Thyroid gland (tissue), 4 donors: ENCODE data around the gene SEMA5A. TPM values are rescaled to one million over a fixed set of nuclear protein-coding genes. Genes with fewer than 3 reads are reported as not detected.

ENCODE experiments used
- DNase-seq, 2 donors: peaks; one replicate each; pipeline ENCODE4 v3.0.0-alpha.2; 2019
- H3K27ac ChIP-seq, 3 donors: fragments of 200-600 bp; sonication (generic); 1 replicate in 2 of 3; 2 replicates in 1 of 3; pipeline ENCODE4 v1.5.1; 2016 to 2019; ENCODE audit warnings: mild to moderate bottlenecking in 1 of 3, moderate library complexity in 1 of 3
- H3K27me3 ChIP-seq: fragments of 200-600 bp; sonication (generic); one replicate; pipeline ENCODE4 v1.5.1; 2019
- H3K36me3 ChIP-seq, 2 donors: fragments of 200-600 bp; sonication (generic); one replicate each; pipeline ENCODE4 v1.5.1; 2016 to 2019
- H3K4me1 ChIP-seq, 2 donors: fragments of 200-600 bp; sonication (generic); one replicate each; pipeline ENCODE4 v1.5.1; 2017 to 2019
- H3K4me3 ChIP-seq, 3 donors: fragments of 200-600 bp; sonication (generic); replicated peaks in 1 of 3; 1 replicate in 2 of 3; 2 replicates in 1 of 3; pipeline ENCODE4 v1.5.1; 2016; ENCODE audit warnings: mild to moderate bottlenecking in 1 of 3
- H3K9me3 ChIP-seq: fragments of 200-600 bp; sonication (generic); one replicate; pipeline ENCODE4 v1.5.1; 2017
- POLR2A ChIP-seq, 2 donors: fragments of 450-650 bp; IDR thresholded peaks; one replicate each; pipeline ENCODE4 v1.6.1; 2017; ENCODE audit warnings: antibody characterized with exemption in 2 of 2, mild to moderate bottlenecking in 2 of 2, moderate library complexity in 1 of 2
- WGBS, 2 donors: methylation state at CpG; one replicate each; pipeline ENCODE4 v1.1.5; 2017; 5-methylcytosine and 5-hydroxymethylcytosine counted together
- intact Hi-C: fragments of 100-400 bp; cut with DNase I; formaldehyde crosslinking; loops from one replicate; pipeline ENCODE4 v1.15.1; 2023
- total RNA-seq, 4 donors: library from RNA; depleted of rRNA; stranded (reverse); fragments of >200 nt; gene quantifications; one replicate each; pipeline ENCODE4 v1.2.3, GENCODE V29; 2016
- TF ChIP-seq, protein P1 (sequence below), 6 experiments: fragments of 200-600 bp in 3 of 6; fragments of 450-650 bp in 3 of 6; sonication (generic) in 3 of 6; IDR thresholded peaks; one replicate each; pipeline ENCODE4 v1.5.1; 2016 to 2019; ENCODE audit warnings: antibody characterized with exemption in 6 of 6, mild to moderate bottlenecking in 2 of 6, inconsistent platforms in 1 of 6, moderate library complexity in 1 of 6

Gene SEMA5A
- total RNA-seq, 4 donors from 2014 or later = 1.8 to 8.4 (median 3.8) TPM

DNA sequence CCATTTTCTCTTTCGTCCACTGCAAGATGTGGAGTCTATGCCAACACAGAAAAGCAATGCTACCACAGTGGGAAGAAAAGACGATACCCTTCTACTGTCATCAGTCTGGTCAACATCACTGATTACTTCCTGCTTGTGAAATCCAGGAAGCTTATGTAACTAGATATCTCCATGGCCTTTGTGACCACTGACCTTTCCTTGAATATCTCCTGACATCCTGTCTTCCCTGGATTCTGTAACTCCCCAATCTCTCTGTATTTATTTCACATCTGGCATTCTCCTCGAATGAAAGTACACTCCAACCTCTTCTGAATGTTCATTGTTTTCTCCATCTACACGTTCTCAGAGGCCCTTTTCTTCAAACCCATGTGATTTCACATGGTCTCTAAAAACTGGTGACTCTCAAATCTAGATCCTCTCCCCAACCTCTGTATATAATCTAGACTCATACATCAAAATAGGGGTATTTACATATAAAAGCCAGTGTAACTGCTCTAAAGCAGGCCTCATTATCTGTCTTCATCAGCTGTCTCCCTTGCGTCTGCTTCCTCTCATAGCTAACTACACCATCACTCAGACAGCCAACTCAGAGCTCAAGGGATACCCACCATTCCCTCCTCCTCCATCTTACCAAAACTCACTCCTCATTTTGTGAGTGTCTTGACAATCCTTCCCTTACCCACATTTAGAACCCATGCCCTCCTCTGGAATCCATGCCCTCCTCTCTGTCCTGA lies 156.8 kb downstream of the SEMA5A start:
- no peak overlapping the region for H3K4me3 ChIP-seq
- no peak overlapping the region for H3K27ac ChIP-seq
- H3K4me1 ChIP-seq = no peaks in the 10 kb centered on the region
- H3K27me3 ChIP-seq = no peaks in the 10 kb centered on the region
- no peak for DNase-seq
- TF ChIP-seq, protein P1, sequence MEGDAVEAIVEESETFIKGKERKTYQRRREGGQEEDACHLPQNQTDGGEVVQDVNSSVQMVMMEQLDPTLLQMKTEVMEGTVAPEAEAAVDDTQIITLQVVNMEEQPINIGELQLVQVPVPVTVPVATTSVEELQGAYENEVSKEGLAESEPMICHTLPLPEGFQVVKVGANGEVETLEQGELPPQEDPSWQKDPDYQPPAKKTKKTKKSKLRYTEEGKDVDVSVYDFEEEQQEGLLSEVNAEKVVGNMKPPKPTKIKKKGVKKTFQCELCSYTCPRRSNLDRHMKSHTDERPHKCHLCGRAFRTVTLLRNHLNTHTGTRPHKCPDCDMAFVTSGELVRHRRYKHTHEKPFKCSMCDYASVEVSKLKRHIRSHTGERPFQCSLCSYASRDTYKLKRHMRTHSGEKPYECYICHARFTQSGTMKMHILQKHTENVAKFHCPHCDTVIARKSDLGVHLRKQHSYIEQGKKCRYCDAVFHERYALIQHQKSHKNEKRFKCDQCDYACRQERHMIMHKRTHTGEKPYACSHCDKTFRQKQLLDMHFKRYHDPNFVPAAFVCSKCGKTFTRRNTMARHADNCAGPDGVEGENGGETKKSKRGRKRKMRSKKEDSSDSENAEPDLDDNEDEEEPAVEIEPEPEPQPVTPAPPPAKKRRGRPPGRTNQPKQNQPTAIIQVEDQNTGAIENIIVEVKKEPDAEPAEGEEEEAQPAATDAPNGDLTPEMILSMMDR (IDR thresholded peaks at IDR 0.05) = no peak
- no peak for TF ChIP-seq POLR2A (IDR thresholded peaks at IDR 0.05)
- WGBS, 2 donors = 71 to 75% methylated on average over 5 of the region's 5 CpGs
- H3K36me3 ChIP-seq = no peaks in the 10 kb centered on the region
- intact Hi-C loops = no loop called here
- H3K9me3 ChIP-seq = no peaks in the 10 kb centered on the region

DNA sequence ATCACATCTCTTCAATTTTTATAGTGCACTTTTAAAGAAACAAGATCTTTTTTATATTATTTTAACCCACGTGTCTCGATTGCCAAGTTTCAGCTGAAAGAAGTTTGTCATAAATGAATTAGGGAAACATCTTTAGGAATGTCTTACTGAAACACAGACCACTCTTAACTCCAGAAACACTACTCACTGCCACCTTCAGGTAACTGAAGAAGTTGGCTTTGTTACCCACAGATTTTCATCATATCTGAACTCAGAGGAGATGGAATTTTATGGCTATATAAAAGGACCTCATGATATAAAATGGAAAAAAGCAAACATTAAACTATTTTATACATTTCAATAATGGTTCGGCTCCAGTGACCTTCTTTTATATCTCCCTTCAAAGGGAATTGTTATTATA lies 158.0 kb downstream of the SEMA5A start:
- H3K9me3 ChIP-seq = no peaks in the 10 kb centered on the region
- no peak overlapping the region for H3K4me3 ChIP-seq
- no peaks in the 10 kb centered on the region for H3K27me3 ChIP-seq
- H3K4me1 ChIP-seq = no peaks in the 10 kb centered on the region
- intact Hi-C loops = no loop called here
- H3K36me3 ChIP-seq = no peaks in the 10 kb centered on the region
- H3K27ac ChIP-seq = no peak overlapping the region
- TF ChIP-seq POLR2A (IDR thresholded peaks at IDR 0.05) = no peak
- TF ChIP-seq, protein P1 (IDR thresholded peaks at IDR 0.05) = no peak
- WGBS, 2 donors = 69 to 70% methylated on average over 3 of the region's 3 CpGs
- DNase-seq = no peak

DNA sequence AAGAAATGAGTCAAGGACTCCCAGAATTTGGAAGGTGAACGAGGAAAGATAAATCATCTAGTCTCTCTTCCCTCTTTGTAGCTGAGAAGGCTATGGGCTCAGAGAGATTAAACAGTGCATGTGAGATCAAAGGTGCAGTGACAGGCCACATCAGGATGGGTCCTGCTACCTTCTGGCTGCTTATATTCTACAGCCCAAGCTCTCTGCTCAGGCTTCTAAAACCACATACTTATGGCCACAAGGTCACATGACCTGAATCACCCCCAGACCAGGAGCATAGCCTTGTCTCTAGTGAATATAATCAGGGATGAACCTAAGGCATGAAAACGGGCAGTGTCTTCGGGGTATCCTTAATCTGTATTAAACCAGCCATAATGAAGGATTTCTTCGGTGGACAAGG lies 158.9 kb downstream of the SEMA5A start:
- intact Hi-C loops = no loop called here
- no peak overlapping the region for H3K27ac ChIP-seq
- no peaks in the 10 kb centered on the region for H3K36me3 ChIP-seq
- no peak overlapping the region for H3K4me3 ChIP-seq
- no peaks in the 10 kb centered on the region for H3K27me3 ChIP-seq
- H3K9me3 ChIP-seq = no peaks in the 10 kb centered on the region
- no peak for TF ChIP-seq POLR2A (IDR thresholded peaks at IDR 0.05)
- TF ChIP-seq, protein P1 (IDR thresholded peaks at IDR 0.05) = no peak
- 93 to 96% methylated on average over 4 of the region's 4 CpGs for WGBS, 2 donors
- no peak for DNase-seq
- no peaks in the 10 kb centered on the region for H3K4me1 ChIP-seq

DNA sequence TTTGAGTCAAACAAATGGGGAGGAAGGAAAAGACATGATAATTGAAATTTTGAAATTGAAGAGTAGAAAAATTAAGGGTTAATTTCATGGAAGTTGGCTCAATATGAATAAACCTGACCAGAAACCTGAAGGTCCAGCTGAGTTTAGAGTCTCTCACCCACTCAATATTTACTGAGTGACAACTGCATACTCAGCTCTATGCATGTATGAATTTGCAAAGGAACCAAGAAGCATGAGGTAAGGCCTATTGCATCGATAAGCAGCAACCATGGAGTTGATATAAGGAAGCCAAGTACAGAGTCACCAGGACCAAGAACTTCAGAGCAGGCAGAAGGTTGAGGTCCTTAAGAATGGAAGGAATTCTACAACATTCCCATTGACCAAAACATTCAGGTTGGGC lies 163.4 kb downstream of the SEMA5A start:
- intact Hi-C loops = no loop called here
- H3K9me3 ChIP-seq = no peaks in the 10 kb centered on the region
- H3K4me3 ChIP-seq = no peak overlapping the region
- DNase-seq = no peak
- no peaks in the 10 kb centered on the region for H3K27me3 ChIP-seq
- no peak for TF ChIP-seq POLR2A (IDR thresholded peaks at IDR 0.05)
- TF ChIP-seq, protein P1 (IDR thresholded peaks at IDR 0.05) = no peak
- no peaks in the 10 kb centered on the region for H3K4me1 ChIP-seq
- WGBS, 2 donors = 81% methylated on average over 1 of the region's 1 CpG
- no peak overlapping the region for H3K27ac ChIP-seq
- H3K36me3 ChIP-seq = no peaks in the 10 kb centered on the region

DNA sequence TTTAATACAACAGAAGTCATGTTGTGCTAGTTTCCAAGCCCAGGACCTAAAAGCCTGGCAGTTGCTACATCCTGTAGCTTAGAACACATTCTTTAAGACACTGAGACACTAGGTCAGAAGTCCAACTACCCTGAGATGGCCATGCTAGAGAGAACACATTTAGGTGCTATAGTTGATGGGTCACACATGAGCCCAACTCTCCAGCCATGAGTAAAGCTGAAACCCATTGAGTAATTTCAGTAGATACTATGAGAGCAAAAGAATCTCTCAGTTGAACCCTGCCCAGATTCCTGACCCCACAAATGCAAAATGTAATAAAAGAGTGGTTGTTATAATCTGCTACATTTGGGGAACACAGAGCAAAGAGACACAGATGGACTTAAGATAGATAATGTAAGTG lies 164.4 kb downstream of the SEMA5A start:
- no peak for TF ChIP-seq POLR2A (IDR thresholded peaks at IDR 0.05)
- TF ChIP-seq, protein P1 (IDR thresholded peaks at IDR 0.05) = no peak
- no peak for DNase-seq
- H3K27me3 ChIP-seq = no peaks in the 10 kb centered on the region
- H3K4me3 ChIP-seq = no peak overlapping the region
- no peaks in the 10 kb centered on the region for H3K9me3 ChIP-seq
- intact Hi-C loops = no loop called here
- no peaks in the 10 kb centered on the region for H3K4me1 ChIP-seq
- H3K36me3 ChIP-seq = no peaks in the 10 kb centered on the region
- H3K27ac ChIP-seq = no peak overlapping the region
